ENCODE data around the gene TPPP.
"Not testable (repeated sequence)": the region's sequence is repeated elsewhere in the genome, so short reads cannot be mapped to it uniquely, and the experiment has no call there.

DNA sequence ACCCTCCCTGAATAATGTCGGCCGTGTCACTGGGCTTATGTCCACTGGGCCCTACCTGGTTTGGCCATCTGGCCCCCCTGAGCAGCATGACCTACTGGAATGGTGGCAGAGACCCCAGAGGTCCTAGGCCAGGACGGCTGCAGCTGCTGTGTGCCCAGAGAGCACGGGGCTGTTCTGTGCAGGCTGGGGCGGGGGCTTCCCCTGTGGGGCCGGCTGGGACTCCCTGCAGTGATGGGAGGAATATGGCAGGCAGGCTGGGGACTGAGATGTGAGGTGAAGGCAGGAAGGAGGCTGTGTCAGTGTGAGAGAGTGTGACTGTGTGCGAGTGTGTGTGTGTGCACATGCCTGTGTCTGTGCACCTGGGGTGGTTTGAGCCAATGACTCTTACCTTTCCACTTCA is 36.1 kb upstream of the TPPP start:
- TF ChIP-seq, protein P1, sequence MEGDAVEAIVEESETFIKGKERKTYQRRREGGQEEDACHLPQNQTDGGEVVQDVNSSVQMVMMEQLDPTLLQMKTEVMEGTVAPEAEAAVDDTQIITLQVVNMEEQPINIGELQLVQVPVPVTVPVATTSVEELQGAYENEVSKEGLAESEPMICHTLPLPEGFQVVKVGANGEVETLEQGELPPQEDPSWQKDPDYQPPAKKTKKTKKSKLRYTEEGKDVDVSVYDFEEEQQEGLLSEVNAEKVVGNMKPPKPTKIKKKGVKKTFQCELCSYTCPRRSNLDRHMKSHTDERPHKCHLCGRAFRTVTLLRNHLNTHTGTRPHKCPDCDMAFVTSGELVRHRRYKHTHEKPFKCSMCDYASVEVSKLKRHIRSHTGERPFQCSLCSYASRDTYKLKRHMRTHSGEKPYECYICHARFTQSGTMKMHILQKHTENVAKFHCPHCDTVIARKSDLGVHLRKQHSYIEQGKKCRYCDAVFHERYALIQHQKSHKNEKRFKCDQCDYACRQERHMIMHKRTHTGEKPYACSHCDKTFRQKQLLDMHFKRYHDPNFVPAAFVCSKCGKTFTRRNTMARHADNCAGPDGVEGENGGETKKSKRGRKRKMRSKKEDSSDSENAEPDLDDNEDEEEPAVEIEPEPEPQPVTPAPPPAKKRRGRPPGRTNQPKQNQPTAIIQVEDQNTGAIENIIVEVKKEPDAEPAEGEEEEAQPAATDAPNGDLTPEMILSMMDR (IDR thresholded peaks at IDR 0.05; ENCODE audit: low read depth, low read length): not testable (repeated sequence)
- TF ChIP-seq MAX (IDR thresholded peaks at IDR 0.05; ENCODE audit: low read depth, low read length): not testable (repeated sequence)
